Measurements from ENCODE around the gene USB1. TPM values are rescaled to one million over a fixed set of nuclear protein-coding genes. Genes with fewer than 3 reads are reported as not detected.

USB1 gene
- total and polyA plus RNA-seq, 3 donors from 2014 or later, result 39.7 to 63.7 (median 62.4) TPM

DNA sequence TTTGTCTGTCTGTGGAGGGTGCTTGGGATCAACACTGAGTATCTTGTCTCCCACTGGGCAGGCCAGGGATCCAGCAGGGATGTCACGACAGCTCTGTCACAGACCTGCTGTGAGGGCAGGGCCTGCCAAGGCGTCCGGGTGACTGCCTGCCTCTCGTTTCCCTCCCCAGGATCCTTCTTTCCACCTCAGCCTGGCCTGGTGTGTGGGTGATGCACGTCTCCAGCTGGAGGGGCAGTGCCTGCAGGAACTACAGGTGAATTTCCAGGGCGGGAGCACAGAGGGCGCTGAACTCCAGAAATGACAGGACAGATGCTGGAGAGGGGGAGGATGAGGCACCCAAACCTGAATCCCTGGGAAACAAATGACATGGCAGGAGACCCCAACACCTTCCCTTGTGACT, 17.6 kb downstream of the USB1 start:
- Histone ChIP-seq H3K9me3 (no peaks in the 10 kb centered on the region), H3K36me3 (ENCODE audit: low read depth, missing control alignments) (no peaks in the 10 kb centered on the region), H3K27me3 (no peaks in the 10 kb centered on the region), H3K27ac (no peak overlapping the region), H3K4me3 (no peak overlapping the region), H3K4me1 (peaks cover 27% of the 10 kb centered on the region)
- no peak for DNase-seq
- 76 to 93% methylated on average over 4 to 7 of the region's 7 CpGs for WGBS, 2 donors
- TF ChIP-seq, protein P1, sequence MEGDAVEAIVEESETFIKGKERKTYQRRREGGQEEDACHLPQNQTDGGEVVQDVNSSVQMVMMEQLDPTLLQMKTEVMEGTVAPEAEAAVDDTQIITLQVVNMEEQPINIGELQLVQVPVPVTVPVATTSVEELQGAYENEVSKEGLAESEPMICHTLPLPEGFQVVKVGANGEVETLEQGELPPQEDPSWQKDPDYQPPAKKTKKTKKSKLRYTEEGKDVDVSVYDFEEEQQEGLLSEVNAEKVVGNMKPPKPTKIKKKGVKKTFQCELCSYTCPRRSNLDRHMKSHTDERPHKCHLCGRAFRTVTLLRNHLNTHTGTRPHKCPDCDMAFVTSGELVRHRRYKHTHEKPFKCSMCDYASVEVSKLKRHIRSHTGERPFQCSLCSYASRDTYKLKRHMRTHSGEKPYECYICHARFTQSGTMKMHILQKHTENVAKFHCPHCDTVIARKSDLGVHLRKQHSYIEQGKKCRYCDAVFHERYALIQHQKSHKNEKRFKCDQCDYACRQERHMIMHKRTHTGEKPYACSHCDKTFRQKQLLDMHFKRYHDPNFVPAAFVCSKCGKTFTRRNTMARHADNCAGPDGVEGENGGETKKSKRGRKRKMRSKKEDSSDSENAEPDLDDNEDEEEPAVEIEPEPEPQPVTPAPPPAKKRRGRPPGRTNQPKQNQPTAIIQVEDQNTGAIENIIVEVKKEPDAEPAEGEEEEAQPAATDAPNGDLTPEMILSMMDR (IDR thresholded peaks at IDR 0.05), result no peak
- TF ChIP-seq POLR2A (IDR thresholded peaks at IDR 0.05), result no peak
- intact Hi-C loops (cut with DNase I; ENCODE audit: low total_unique reads), result no loop called here

GRCh38 chr16:58019866-58020538, 18.8 kb downstream of the USB1 start:
- no peaks in the 10 kb centered on the region for H3K36me3 ChIP-seq (ENCODE audit: low read depth, missing control alignments)
- H3K27me3 ChIP-seq, result no peaks in the 10 kb centered on the region
- WGBS, 2 donors, result 75 to 76% methylated on average over 8 of the region's 8 CpGs
- intact Hi-C loops (cut with DNase I; ENCODE audit: low total_unique reads), result no loop called here
- H3K4me1 ChIP-seq, result peaks cover 37% of the 10 kb centered on the region
- H3K4me3 ChIP-seq, result no peak overlapping the region
- TF ChIP-seq, protein P1 (IDR thresholded peaks at IDR 0.05), result no peak
- TF ChIP-seq POLR2A (IDR thresholded peaks at IDR 0.05), result no peak
- no peaks in the 10 kb centered on the region for H3K9me3 ChIP-seq
- no peak overlapping the region for H3K27ac ChIP-seq
- DNase-seq, result no peak

DNA sequence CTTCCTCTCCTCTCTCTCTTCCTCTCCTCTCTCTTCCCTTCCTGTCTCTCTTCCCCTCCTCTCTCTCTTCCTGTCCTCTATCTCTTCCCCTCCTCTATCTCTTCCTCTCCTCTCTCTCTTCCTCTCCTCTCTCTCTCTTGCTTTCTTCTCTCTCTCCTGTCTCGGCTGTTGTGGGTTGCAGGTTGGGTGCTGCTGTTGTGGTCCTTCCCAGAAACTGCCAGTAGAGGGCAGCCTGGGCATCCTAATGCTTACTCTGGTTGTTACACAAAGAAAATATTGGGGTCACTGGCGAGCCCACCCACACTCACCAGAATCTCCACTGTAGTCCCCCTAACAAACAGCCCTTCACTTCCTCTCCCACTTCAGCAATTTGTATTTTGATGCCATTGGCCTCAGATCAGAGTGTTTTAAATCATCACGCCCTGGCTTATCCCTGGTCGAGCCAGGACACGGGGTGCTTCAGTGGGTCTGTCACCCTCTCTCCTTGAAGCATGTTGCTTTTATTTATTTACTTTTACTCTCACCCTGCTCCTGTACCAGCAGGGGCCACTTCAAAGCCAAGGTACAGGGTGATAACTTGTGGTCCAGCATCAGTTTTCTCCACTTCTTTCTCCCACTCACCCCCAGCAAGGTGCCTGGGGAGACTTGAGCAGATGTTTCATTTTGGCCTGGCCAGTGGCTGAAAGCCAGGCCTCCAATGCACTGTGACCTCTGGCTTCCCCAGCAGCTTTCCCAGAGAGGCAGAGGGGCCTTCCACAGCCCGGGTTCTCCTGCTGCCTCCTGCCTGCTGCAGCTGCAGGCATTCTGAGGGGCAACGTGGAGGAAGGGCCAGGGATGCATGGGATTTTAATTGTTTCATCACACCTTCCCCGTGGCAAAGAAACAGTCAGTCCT, 19.7 kb downstream of the USB1 start:
- DNase-seq, result peak; percentile 86
- H3K27ac ChIP-seq, result no peak overlapping the region
- 35 to 46% methylated on average over 8 of the region's 8 CpGs for WGBS, 2 donors
- no peaks in the 10 kb centered on the region for H3K27me3 ChIP-seq
- H3K4me1 ChIP-seq, result peaks cover 41% of the 10 kb centered on the region
- no peak overlapping the region for H3K4me3 ChIP-seq
- intact Hi-C loops (cut with DNase I; ENCODE audit: low total_unique reads), result no loop called here
- H3K36me3 ChIP-seq (ENCODE audit: low read depth, missing control alignments), result no peaks in the 10 kb centered on the region
- TF ChIP-seq, protein P1 (IDR thresholded peaks at IDR 0.05), result peak; percentile 53 to 70 (median 64)
- no peak for TF ChIP-seq POLR2A (IDR thresholded peaks at IDR 0.05)
- H3K9me3 ChIP-seq, result no peaks in the 10 kb centered on the region

GRCh38 chr16:58021661-58022551, 20.7 kb downstream of the USB1 start:
- no peak for TF ChIP-seq POLR2A (IDR thresholded peaks at IDR 0.05)
- TF ChIP-seq, protein P1 (IDR thresholded peaks at IDR 0.05), result no peak
- intact Hi-C loops (cut with DNase I; ENCODE audit: low total_unique reads), result no loop called here
- H3K4me1 ChIP-seq, result peaks cover 41% of the 10 kb centered on the region
- H3K9me3 ChIP-seq, result no peaks in the 10 kb centered on the region
- 34 to 97% methylated on average over 2 to 8 of the region's 8 CpGs for WGBS, 2 donors
- no peaks in the 10 kb centered on the region for H3K36me3 ChIP-seq (ENCODE audit: low read depth, missing control alignments)
- no peak overlapping the region for H3K27ac ChIP-seq
- no peaks in the 10 kb centered on the region for H3K27me3 ChIP-seq
- no peak for DNase-seq
- no peak overlapping the region for H3K4me3 ChIP-seq
